ENCODE results near the gene IGSF9B. TPM values are rescaled to one million over a fixed set of nuclear protein-coding genes. Genes with fewer than 3 reads are reported as not detected.

Gene IGSF9B
- total and polyA plus RNA-seq, 4 donors: 0.72 to 19.5 (median 4.0) TPM

- Histone ChIP-seq H3K27me3 (ENCODE audit: control insufficient read depth in 3 of 3, insufficient read depth in 3 of 3, low read length in 2 of 3) (no peaks in the 10 kb centered on the region), H3K9me3 (ENCODE audit: control insufficient read depth in 4 of 4, insufficient read depth in 3 of 4, low read length in 3 of 4) (no peaks in the 10 kb centered on the region), H3K4me1 (ENCODE audit: control insufficient read depth in 5 of 5, insufficient read depth in 5 of 5, low read length in 5 of 5) (no peaks in the 10 kb centered on the region), H3K4me3 (no peak overlapping the region), H3K36me3 (ENCODE audit: control insufficient read depth in 4 of 4, insufficient read depth in 4 of 4, low read length in 4 of 4) (peaks cover 0 to 2% (median 0%) of the 10 kb centered on the region in 4 donors), H3K9ac (ENCODE audit: insufficient read depth in 1 of 2, low read length in 2 of 2) (no peak overlapping the region), H3K27ac (ENCODE audit: low read depth in 1 of 2, low read length in 1 of 2) (no peak overlapping the region)
- DNase-seq (no peak), ATAC-seq (ENCODE audit: insufficient read depth, low FRiP score) (no peak)
- TF ChIP-seq CTCF (IDR thresholded peaks at IDR 0.05; ENCODE audit: control extremely low read depth, extremely low read depth): no peak
- 98% methylated on average over 56 of the region's 56 CpGs for WGBS, 2 donors
These were observed 16.7 kb downstream of the IGSF9B start for GRCh38 chr11:133940034-133940433.

DNA sequence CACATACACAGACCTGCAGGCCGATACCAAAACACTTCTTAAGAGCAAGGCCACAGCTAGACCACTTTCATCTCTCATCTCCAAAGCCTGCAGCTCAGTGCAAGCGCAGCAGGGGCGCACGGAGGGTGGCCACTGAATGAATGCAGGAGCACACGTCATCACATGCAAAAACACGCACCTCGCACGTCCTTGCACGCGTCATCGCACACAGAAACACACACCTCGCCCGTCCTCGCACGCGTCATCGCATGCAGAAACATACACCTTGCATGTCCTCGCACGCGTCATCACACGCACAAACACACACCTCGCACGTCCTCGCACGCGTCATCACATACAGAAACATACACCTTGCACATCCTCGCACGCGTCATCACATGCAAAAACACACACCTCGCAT, 17.2 kb downstream of the IGSF9B start:
- Histone ChIP-seq H3K4me3 (no peak overlapping the region), H3K9me3 (ENCODE audit: control insufficient read depth in 4 of 4, insufficient read depth in 3 of 4, low read length in 3 of 4) (no peaks in the 10 kb centered on the region), H3K4me1 (ENCODE audit: control insufficient read depth in 5 of 5, insufficient read depth in 5 of 5, low read length in 5 of 5) (no peaks in the 10 kb centered on the region), H3K27me3 (ENCODE audit: control insufficient read depth in 3 of 3, insufficient read depth in 3 of 3, low read length in 2 of 3) (no peaks in the 10 kb centered on the region), H3K36me3 (ENCODE audit: control insufficient read depth in 4 of 4, insufficient read depth in 4 of 4, low read length in 4 of 4) (peaks cover 0 to 2% (median 0%) of the 10 kb centered on the region in 4 donors), H3K9ac (ENCODE audit: insufficient read depth in 1 of 2, low read length in 2 of 2) (no peak overlapping the region), H3K27ac (ENCODE audit: low read depth in 1 of 2, low read length in 1 of 2) (no peak overlapping the region)
- DNase-seq: no peak
- ATAC-seq (ENCODE audit: insufficient read depth, low FRiP score): no peak
- 98% methylated on average over 30 of the region's 30 CpGs for WGBS, 2 donors
- TF ChIP-seq CTCF (IDR thresholded peaks at IDR 0.05; ENCODE audit: control extremely low read depth, extremely low read depth): no peak

DNA sequence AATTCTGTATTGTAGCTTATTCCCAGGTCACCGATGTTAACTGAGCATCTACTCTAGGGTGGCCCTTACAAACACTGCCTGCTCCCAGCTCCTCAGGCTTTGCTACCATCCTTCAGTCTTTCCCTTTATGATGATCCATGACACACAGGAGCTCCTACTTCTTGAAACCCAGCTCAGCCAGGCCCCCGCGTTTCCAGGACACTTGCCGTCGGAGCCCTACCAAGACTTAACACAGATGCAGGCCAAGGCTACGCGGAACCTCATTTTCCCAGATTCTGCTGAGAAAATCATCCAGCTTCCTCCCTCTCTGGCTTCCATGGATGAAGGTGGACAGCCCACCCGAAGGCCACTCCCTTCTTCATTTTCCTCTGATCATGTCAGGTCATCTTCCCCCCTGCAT, 18.6 kb downstream of the IGSF9B start:
- H3K27ac ChIP-seq (ENCODE audit: low read depth in 1 of 2, low read length in 1 of 2): no peak overlapping the region
- H3K4me1 ChIP-seq (ENCODE audit: control insufficient read depth in 5 of 5, insufficient read depth in 5 of 5, low read length in 5 of 5): no peaks in the 10 kb centered on the region
- H3K9ac ChIP-seq (ENCODE audit: insufficient read depth in 1 of 2, low read length in 2 of 2): no peak overlapping the region
- H3K27me3 ChIP-seq (ENCODE audit: control insufficient read depth in 3 of 3, insufficient read depth in 3 of 3, low read length in 2 of 3): no peaks in the 10 kb centered on the region
- no peak overlapping the region for H3K4me3 ChIP-seq
- ATAC-seq (ENCODE audit: insufficient read depth, low FRiP score) (no peak), DNase-seq (no peak)
- no peaks in the 10 kb centered on the region for H3K9me3 ChIP-seq (ENCODE audit: control insufficient read depth in 4 of 4, insufficient read depth in 3 of 4, low read length in 3 of 4)
- H3K36me3 ChIP-seq (ENCODE audit: control insufficient read depth in 4 of 4, insufficient read depth in 4 of 4, low read length in 4 of 4): peaks cover 0 to 2% (median 0%) of the 10 kb centered on the region in 4 donors
- TF ChIP-seq CTCF (IDR thresholded peaks at IDR 0.05; ENCODE audit: control extremely low read depth, extremely low read depth): no peak
- WGBS, 2 donors: 95 to 96% methylated on average over 8 of the region's 8 CpGs

- 96 to 97% methylated on average over 16 of the region's 16 CpGs for WGBS, 2 donors
- Histone ChIP-seq H3K27ac (ENCODE audit: low read depth in 1 of 2, low read length in 1 of 2) (no peak overlapping the region), H3K4me1 (ENCODE audit: control insufficient read depth in 5 of 5, insufficient read depth in 5 of 5, low read length in 5 of 5) (no peaks in the 10 kb centered on the region), H3K9ac (ENCODE audit: insufficient read depth in 1 of 2, low read length in 2 of 2) (no peak overlapping the region), H3K36me3 (ENCODE audit: control insufficient read depth in 4 of 4, insufficient read depth in 4 of 4, low read length in 4 of 4) (peaks cover 0 to 2% (median 0%) of the 10 kb centered on the region in 4 donors), H3K9me3 (ENCODE audit: control insufficient read depth in 4 of 4, insufficient read depth in 3 of 4, low read length in 3 of 4) (no peaks in the 10 kb centered on the region), H3K27me3 (ENCODE audit: control insufficient read depth in 3 of 3, insufficient read depth in 3 of 3, low read length in 2 of 3) (no peaks in the 10 kb centered on the region), H3K4me3 (no peak overlapping the region)
- DNase-seq: no peak
- no peak for ATAC-seq (ENCODE audit: insufficient read depth, low FRiP score)
- no peak for TF ChIP-seq CTCF (IDR thresholded peaks at IDR 0.05; ENCODE audit: control extremely low read depth, extremely low read depth)
These were observed 19.3 kb downstream of the IGSF9B start for GRCh38 chr11:133937468-133937867.
